Cardiac fibroblast (primary cell): ENCODE data around the gene PDE6H.
A peak's percentile ranks its signal among the peaks of the same experiment; 100 is the strongest.

ENCODE experiments used
- DNase-seq, 2 donors: peaks; one replicate each; pipeline versions ENCODE4 v3.0.0 to v3.0.0-alpha.2; 2010; ENCODE audit warnings: low read depth in 2 of 2
- H3K4me3 ChIP-seq, 2 donors: replicated peaks in 1 of 2; 1 replicate in 1 of 2; 2 replicates in 1 of 2; pipeline ENCODE4 v1.5.1; 2011; ENCODE audit warnings: low read depth in 2 of 2, low read length in 2 of 2, mild to moderate bottlenecking in 2 of 2, moderate library complexity in 1 of 2
- TF ChIP-seq, protein P1 (sequence below): IDR thresholded peaks from one replicate; pipeline ENCODE4 v1.5.1; 2011; ENCODE audit warnings: low read depth, mild to moderate bottlenecking, low read length, inconsistent platforms

PDE6H gene

GRCh38 chr12:14959916-14960496 is 12.8 kb upstream of the PDE6H start:
- TF ChIP-seq, protein P1, sequence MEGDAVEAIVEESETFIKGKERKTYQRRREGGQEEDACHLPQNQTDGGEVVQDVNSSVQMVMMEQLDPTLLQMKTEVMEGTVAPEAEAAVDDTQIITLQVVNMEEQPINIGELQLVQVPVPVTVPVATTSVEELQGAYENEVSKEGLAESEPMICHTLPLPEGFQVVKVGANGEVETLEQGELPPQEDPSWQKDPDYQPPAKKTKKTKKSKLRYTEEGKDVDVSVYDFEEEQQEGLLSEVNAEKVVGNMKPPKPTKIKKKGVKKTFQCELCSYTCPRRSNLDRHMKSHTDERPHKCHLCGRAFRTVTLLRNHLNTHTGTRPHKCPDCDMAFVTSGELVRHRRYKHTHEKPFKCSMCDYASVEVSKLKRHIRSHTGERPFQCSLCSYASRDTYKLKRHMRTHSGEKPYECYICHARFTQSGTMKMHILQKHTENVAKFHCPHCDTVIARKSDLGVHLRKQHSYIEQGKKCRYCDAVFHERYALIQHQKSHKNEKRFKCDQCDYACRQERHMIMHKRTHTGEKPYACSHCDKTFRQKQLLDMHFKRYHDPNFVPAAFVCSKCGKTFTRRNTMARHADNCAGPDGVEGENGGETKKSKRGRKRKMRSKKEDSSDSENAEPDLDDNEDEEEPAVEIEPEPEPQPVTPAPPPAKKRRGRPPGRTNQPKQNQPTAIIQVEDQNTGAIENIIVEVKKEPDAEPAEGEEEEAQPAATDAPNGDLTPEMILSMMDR = no peak
- no peak for DNase-seq
- H3K4me3 ChIP-seq = peak overlapping the region in 1 of 2 donors; percentile 60

DNA sequence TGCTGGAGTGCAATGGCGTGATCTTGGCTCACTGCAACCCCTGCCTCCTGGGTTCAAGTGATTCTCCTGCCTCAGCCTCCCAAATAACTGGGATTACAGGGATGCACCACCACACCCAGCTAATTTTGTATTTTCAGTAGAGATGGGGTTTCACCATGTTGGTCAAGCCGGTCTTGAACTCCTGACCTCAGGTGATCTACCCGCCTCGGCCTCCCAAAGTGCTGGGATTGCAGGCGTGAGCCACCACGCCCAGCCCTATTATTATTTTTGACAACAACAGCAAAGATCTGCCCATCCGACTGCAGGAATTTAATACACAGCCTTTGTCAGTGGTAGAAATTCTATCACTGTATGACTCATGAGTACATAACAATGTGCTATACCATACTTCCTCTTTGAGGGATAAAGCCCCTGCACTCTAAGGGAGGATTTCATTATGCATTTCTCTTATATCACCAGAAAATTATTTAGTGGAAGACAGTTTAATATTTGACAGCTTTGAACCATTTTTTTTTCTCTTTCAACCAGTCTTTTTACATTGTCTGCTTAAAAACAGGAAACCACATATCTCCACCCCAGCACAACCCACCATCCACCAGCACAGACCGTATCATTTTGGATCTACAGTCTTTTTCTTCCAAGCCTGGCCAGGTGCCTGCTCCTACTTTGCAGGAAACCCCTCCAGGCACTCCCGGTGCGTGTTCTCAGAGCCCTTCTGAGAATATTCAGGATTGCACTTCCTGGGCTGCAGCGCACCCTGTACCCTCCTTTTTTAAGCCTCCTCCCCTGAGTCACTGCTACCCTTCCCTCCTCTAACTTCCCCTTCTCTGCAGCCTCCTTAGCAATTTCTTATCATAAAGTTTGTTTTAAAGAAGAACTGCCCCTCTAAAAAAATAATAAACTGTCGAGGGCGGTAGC is 12.0 kb upstream of the PDE6H start:
- TF ChIP-seq, protein P1 = no peak
- H3K4me3 ChIP-seq = peak overlapping the region; percentile 46 to 60
- peak; percentile 69 to 75 for DNase-seq

- H3K4me3 ChIP-seq = peak within 1 kb of the TSS; percentile 46 to 60
- peak; percentile 69 to 75 for DNase-seq
- TF ChIP-seq, protein P1 = no peak
Observed at GRCh38 chr12:14961466-14962152, 11.2 kb upstream of the PDE6H start, which contains the start of gene ARHGDIB. Gene ARHGDIB (minus strand): TSS chr12:14961601. CDS start chr12:14950712, 10,889 bp downstream.

DNA sequence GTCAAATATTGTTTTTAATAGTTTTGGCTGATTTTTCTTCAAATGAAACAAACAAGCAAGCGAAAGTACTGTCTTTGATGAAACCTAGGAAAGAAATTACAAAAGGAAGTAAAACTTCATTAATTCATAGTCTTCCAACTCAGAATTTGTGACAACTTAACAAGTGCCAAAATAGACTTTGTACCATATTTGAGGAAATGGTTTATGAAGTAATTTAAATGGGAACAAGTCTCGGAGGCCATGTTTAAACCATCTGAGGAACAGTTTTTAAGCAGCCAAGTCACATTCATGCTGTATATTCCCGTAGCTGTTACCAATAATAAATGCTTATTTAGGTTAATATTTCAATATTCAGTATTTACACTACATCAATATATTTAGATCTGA is 10.7 kb upstream of the PDE6H start:
- H3K4me3 ChIP-seq = peak overlapping the region in 1 of 2 donors; percentile 60
- TF ChIP-seq, protein P1 = no peak
- DNase-seq = peak in 1 of 2 donors; percentile 27

GRCh38 chr12:14962797-14963196 is 10.0 kb upstream of the PDE6H start:
- no peak for DNase-seq
- H3K4me3 ChIP-seq = no peak overlapping the region
- TF ChIP-seq, protein P1 = no peak

- TF ChIP-seq, protein P1 = no peak
- no peak overlapping the region for H3K4me3 ChIP-seq
Observed at GRCh38 chr12:14963520-14963919, 9.3 kb upstream of the PDE6H start.

More at GRCh38 chr12:14963520-14963919, 9.3 kb upstream of the PDE6H start:
- no peak for DNase-seq
